GM19438 (cell line): ENCODE data around the gene VWC2L.

ENCODE experiments used
- ATAC-seq: cut with Tn5 transposase; IDR thresholded peaks from one replicate; pipeline ENCODE4 v1.9.1; 2021; ENCODE audit warnings: low read depth; ENCODE audit not compliant: unreplicated experiment

The VWC2L gene

GRCh38 chr2:214578442-214578841 is 167.6 kb downstream of the VWC2L start:
- no peak for ATAC-seq

DNA sequence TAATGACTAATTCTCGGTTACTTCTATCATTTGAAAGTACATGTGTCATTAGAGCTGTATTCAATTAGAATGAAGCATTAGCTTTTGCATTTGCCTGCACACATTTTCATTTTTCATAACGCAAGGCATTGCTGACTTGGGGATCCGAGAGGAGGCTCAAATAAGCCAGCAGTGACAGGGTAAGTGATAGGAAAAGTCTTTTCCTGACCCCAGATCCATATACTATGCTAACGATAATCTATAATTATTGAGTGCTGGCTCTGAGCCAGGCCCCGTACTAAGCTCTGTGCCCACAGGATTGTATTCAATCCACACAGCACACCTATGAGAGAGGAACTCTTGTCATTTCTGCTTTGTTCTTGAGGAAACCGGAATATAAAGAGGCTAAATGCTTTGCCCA is 168.2 kb downstream of the VWC2L start:
- ATAC-seq, result no peak

GRCh38 chr2:214587442-214587841 is 176.6 kb downstream of the VWC2L start:
- ATAC-seq, result peak; percentile 56

DNA sequence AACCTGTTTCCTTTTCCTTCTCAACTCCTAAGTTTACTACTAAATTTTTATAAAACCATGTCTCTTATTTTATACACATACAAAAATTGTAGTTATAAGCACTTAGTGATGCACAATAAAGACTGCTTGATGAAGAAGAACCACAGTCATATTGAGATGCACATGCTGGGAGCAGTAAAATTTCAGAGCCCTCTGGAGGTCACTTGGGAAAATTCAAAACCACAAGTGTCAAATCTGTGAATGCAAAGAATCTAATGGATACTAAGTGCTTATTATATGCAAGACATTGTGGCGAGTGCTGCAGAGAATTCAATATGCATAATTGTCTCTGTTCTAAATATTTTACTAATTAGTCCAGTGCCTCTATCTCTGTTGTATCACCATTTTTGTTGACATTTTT is 180.5 kb downstream of the VWC2L start:
- ATAC-seq, result no peak

GRCh38 chr2:214592011-214592410 is 181.2 kb downstream of the VWC2L start:
- no peak for ATAC-seq

- ATAC-seq, result no peak
Observed at GRCh38 chr2:214593727-214594126, 182.9 kb downstream of the VWC2L start.

- ATAC-seq, result no peak
Observed at GRCh38 chr2:214601852-214602633, 191.2 kb downstream of the VWC2L start.

- no peak for ATAC-seq
Observed at GRCh38 chr2:214604861-214605260, 194.0 kb downstream of the VWC2L start.

DNA sequence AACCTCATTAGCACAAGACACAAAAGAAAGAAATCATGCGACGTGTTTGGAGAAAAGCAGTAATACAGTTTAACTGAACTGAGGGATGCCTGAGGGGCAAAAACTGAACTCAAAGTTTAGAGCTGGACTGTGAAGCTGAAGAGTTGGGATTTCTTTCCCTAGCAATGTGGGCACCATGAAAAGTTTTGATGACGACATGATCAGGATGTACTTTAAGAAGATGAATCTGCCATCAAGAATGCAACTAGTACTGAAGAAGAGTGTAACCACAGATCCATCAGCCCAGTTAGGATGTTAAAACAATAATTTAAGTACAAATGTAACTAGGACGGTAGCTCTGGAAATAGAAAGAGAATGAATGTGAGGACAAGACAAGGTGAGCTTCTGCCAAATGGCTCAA is 196.2 kb downstream of the VWC2L start:
- no peak for ATAC-seq

DNA sequence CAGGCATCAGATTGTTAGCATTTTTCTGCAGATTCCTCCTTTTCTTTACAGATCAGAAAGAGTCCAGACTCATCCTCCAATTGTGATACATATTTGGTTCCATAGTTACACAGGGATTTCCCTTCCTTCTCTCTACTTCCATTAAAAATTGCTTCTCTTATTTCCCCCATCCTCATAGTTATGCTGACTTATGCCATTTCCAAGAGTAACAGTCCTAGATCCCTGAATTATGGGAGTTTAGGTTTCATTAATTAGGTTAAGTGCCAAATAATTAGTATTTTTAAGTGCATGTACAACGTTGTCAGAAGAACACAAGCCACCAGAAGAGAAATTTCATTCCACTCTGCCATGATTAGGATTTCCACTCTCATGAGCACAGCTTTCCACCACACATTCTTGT is 200.2 kb downstream of the VWC2L start:
- ATAC-seq, result no peak

DNA sequence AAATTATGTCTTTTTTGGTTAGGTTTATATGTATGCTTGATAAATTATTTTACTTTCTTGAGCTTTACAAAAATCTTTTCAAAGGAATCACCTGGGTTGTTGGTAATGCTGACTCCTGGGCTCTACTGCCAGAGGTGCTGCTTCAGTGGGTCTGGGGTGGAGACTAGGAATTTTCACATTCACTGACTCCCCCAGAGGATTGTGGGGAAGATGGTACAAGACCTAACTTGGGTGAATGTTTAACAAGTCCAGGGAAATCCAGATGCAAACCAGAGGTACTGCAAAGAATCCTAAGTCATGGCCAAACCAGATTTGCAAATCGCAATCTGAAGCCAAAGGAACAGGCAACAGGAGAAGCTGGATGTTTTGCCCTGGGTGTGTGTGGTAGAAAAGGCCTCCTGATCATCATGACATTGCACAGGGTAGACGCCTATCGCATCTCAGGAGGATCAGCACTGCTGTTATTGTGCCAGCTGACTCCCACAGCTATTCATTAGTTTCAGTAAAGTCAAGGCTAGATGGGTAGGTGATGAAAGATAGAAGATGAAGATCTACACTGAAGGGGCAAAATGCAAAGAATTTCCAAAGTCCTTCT is 213.4 kb downstream of the VWC2L start:
- ATAC-seq, result no peak

DNA sequence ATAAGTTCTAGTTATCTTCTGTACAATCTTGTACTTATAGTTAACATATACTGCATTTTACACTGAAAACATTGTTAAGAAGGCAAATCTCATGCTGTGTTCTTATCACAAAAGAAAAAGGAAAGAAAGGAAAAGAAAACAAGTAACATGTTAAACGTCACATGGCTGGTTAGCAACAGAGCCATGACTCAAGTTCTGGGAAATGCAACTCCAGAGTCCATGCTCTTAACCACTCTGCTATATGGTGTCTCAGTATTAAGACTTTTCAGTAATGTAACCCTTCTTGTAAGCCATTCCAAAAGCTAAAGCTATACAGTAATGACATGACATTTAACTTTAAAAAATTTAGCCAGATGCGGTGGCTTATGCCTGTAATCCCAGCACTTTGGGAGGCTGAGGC is 217.2 kb downstream of the VWC2L start:
- ATAC-seq, result no peak
